ENCODE measurements around the gene MUC15. TPM values are rescaled to one million over a fixed set of nuclear protein-coding genes. Genes with fewer than 3 reads are reported as not detected.

The MUC15 gene
- total RNA-seq, 1 experiment from 2014 or later = not detected

DNA sequence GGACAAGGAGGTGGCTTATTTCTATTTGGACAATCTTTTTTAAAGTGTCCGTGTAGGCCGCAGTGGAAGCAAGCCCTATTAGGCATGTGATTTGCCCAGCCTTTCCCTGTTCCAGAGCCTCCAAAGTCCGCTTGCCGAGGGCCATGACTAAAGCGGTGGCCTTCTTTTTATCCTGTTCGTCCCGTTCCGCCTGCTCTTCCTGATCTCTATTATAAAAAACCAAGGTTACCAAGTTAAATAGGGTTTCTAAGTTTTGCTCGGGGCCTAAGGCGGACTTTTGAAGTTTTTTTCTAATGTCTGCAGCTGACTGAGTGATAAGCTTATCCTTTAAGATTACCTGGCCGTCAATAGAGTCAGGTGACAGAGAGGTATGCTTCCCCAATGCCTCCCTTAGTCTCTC is 21.6 kb upstream of the MUC15 start:
- H3K36me3 Mint-ChIP-seq (ENCODE audit: insufficient read depth, unreplicated experiment) = no peaks in the 10 kb centered on the region
- H3K27ac Mint-ChIP-seq (ENCODE audit: low read depth, unreplicated experiment) = no peak overlapping the region
- BruUV-seq (replicated peaks) = no TSS peak
- no peak for DNase-seq (ENCODE audit: unreplicated experiment)
- no peaks in the 10 kb centered on the region for H3K4me1 Mint-ChIP-seq (ENCODE audit: insufficient read depth, unreplicated experiment)
- CTCF ChIA-PET = no interaction called here
- H3K27me3 Mint-ChIP-seq (ENCODE audit: insufficient read depth, unreplicated experiment) = no peaks in the 10 kb centered on the region
- H3K9me3 Mint-ChIP-seq (ENCODE audit: unreplicated experiment) = no peaks in the 10 kb centered on the region
- H3K4me3 Mint-ChIP-seq (ENCODE audit: unreplicated experiment) = no peak overlapping the region
- POLR2A ChIA-PET = no interaction called here
- intact Hi-C loops (cut with micrococcal nuclease) = no loop called here
- TF ChIP-seq, protein P1, sequence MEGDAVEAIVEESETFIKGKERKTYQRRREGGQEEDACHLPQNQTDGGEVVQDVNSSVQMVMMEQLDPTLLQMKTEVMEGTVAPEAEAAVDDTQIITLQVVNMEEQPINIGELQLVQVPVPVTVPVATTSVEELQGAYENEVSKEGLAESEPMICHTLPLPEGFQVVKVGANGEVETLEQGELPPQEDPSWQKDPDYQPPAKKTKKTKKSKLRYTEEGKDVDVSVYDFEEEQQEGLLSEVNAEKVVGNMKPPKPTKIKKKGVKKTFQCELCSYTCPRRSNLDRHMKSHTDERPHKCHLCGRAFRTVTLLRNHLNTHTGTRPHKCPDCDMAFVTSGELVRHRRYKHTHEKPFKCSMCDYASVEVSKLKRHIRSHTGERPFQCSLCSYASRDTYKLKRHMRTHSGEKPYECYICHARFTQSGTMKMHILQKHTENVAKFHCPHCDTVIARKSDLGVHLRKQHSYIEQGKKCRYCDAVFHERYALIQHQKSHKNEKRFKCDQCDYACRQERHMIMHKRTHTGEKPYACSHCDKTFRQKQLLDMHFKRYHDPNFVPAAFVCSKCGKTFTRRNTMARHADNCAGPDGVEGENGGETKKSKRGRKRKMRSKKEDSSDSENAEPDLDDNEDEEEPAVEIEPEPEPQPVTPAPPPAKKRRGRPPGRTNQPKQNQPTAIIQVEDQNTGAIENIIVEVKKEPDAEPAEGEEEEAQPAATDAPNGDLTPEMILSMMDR (IDR thresholded peaks at IDR 0.05; ENCODE audit: unreplicated experiment) = no peak

GRCh38 chr11:26587073-26587472 is 15.0 kb upstream of the MUC15 start:
- Mint-ChIP-seq H3K4me3 (ENCODE audit: unreplicated experiment) (no peak overlapping the region), H3K36me3 (ENCODE audit: insufficient read depth, unreplicated experiment) (no peaks in the 10 kb centered on the region), H3K4me1 (ENCODE audit: insufficient read depth, unreplicated experiment) (peaks cover 17% of the 10 kb centered on the region), H3K27me3 (ENCODE audit: insufficient read depth, unreplicated experiment) (no peaks in the 10 kb centered on the region), H3K9me3 (ENCODE audit: unreplicated experiment) (no peaks in the 10 kb centered on the region), H3K27ac (ENCODE audit: low read depth, unreplicated experiment) (no peak overlapping the region)
- TF ChIP-seq, protein P1 (IDR thresholded peaks at IDR 0.05; ENCODE audit: unreplicated experiment) = no peak
- CTCF ChIA-PET = interaction anchor here (0.6 to 0.7 kb wide), 2 partner anchors 290 to 598 kb away, joined by 3 to 8 read pairs; no protein-coding TSS in a partner anchor
- BruUV-seq (replicated peaks) = no TSS peak
- DNase-seq (ENCODE audit: unreplicated experiment) = no peak
- intact Hi-C loops (cut with micrococcal nuclease) = no loop called here
- POLR2A ChIA-PET = interaction anchor here (0.6 kb wide), 1 partner anchor 1133 kb away, joined by 3 read pairs; no protein-coding TSS in a partner anchor

- H3K4me3 Mint-ChIP-seq (ENCODE audit: unreplicated experiment) = no peak overlapping the region
- no peaks in the 10 kb centered on the region for H3K9me3 Mint-ChIP-seq (ENCODE audit: unreplicated experiment)
- no peaks in the 10 kb centered on the region for H3K27me3 Mint-ChIP-seq (ENCODE audit: insufficient read depth, unreplicated experiment)
- H3K4me1 Mint-ChIP-seq (ENCODE audit: insufficient read depth, unreplicated experiment) = peaks cover 18% of the 10 kb centered on the region
- POLR2A ChIA-PET = interaction anchor here (0.6 kb wide), 1 partner anchor 66 kb away, joined by 3 read pairs; no protein-coding TSS in a partner anchor
- BruUV-seq (replicated peaks) = no TSS peak
- CTCF ChIA-PET = interaction anchor here (0.5 to 0.7 kb wide), 2 partner anchors 66 to 1813 kb away, joined by 3 to 4 read pairs; no protein-coding TSS in a partner anchor
- no peak for DNase-seq (ENCODE audit: unreplicated experiment)
- TF ChIP-seq, protein P1 (IDR thresholded peaks at IDR 0.05; ENCODE audit: unreplicated experiment) = no peak
- intact Hi-C loops (cut with micrococcal nuclease) = loop anchor here (5.0 kb wide), 1 partner anchor 37 kb away; no protein-coding TSS in a partner anchor
- no peak overlapping the region for H3K27ac Mint-ChIP-seq (ENCODE audit: low read depth, unreplicated experiment)
- no peaks in the 10 kb centered on the region for H3K36me3 Mint-ChIP-seq (ENCODE audit: insufficient read depth, unreplicated experiment)
These were observed 12.8 kb upstream of the MUC15 start for GRCh38 chr11:26584818-26585217.

- POLR2A ChIA-PET = interaction anchor here (0.6 kb wide), 1 partner anchor 20 kb away, joined by 3 read pairs; no protein-coding TSS in a partner anchor
- TF ChIP-seq, protein P1 (IDR thresholded peaks at IDR 0.05; ENCODE audit: unreplicated experiment) = no peak
- CTCF ChIA-PET = interaction anchor here (0.6 kb wide), 1 partner anchor 119 kb away, joined by 3 read pairs; no protein-coding TSS in a partner anchor
- DNase-seq (ENCODE audit: unreplicated experiment) = peak; percentile 92
- H3K27me3 Mint-ChIP-seq (ENCODE audit: insufficient read depth, unreplicated experiment) = no peaks in the 10 kb centered on the region
- no peaks in the 10 kb centered on the region for H3K36me3 Mint-ChIP-seq (ENCODE audit: insufficient read depth, unreplicated experiment)
- peak overlapping the region; percentile 87 for H3K27ac Mint-ChIP-seq (ENCODE audit: low read depth, unreplicated experiment)
- H3K4me3 Mint-ChIP-seq (ENCODE audit: unreplicated experiment) = peak overlapping the region; percentile 35
- no peaks in the 10 kb centered on the region for H3K9me3 Mint-ChIP-seq (ENCODE audit: unreplicated experiment)
- intact Hi-C loops (cut with micrococcal nuclease) = loop anchor here (5.0 kb wide), 1 partner anchor 39 kb away; no protein-coding TSS in a partner anchor
- BruUV-seq (replicated peaks) = no TSS peak
- peaks cover 30% of the 10 kb centered on the region for H3K4me1 Mint-ChIP-seq (ENCODE audit: insufficient read depth, unreplicated experiment)
These were observed 11.5 kb upstream of the MUC15 start for GRCh38 chr11:26583550-26583949.

Measured in MCF 10A (cell line).